HG02840 (cell line): ENCODE measurements around the gene GPC6.

Source experiments
- ATAC-seq: cut with Tn5 transposase; IDR thresholded peaks from one replicate; pipeline ENCODE4 v1.9.1; 2021; ENCODE audit warnings: mild to moderate bottlenecking, moderate library complexity, moderate number of reproducible peaks; ENCODE audit not compliant: unreplicated experiment, low FRiP score

The GPC6 gene

DNA sequence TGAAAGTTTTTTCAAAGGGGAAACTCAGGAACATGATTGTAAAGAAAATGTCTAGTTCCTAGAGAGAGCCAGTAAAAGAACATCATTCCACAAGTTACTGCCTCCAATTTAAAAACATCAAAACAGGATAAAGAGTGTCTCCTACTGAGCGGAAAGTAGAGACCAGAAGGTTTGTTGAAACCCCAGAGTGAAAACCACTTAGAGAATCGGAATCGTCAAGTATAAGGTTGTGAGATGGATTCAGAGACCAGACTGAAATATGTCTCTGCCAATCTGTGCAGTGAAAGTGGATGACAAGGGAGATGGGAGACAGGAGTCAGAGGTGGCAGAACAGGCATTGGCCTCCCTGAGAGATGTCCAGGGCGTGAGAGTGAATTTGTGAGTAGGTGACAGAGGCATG, 133.4 kb downstream of the GPC6 start:
- ATAC-seq = no peak

DNA sequence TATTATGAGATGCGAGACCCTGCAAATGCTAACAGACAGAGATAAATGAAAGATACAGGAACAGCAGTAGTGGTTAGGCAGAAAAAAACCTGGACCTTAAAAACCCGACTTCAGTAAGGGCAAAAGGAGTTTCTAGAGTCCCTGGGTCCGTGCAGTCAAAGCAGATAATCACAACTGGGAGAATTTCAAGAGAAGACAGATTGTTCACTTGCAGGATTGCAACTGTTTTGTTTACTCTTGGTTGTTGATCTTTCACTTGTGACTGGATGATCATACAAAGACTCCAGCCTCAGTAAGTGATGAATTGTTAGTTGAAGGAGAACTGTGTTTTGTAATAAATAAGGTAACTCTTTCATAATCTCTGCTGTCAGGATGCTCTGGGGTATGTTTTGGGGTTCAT, 135.1 kb downstream of the GPC6 start:
- no peak for ATAC-seq

DNA sequence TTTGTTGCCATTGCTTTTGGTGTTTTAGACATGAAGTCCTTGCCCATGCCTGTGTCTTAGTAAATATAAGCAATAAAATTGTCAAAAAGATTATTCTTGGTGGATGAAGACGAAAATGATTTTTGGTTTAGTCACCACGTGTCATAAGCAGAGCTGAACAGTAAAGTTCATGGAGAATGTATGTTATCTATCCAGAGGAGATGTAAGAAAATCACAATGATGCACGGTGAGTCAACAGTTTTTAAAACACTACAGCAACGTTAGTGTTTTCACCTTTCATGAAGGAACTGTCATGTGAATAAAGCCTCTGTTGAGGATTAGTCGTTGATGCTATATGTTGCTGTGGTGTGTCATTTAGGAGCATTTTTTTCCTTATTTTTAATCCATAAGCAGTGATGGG, 137.6 kb downstream of the GPC6 start:
- ATAC-seq = no peak

DNA sequence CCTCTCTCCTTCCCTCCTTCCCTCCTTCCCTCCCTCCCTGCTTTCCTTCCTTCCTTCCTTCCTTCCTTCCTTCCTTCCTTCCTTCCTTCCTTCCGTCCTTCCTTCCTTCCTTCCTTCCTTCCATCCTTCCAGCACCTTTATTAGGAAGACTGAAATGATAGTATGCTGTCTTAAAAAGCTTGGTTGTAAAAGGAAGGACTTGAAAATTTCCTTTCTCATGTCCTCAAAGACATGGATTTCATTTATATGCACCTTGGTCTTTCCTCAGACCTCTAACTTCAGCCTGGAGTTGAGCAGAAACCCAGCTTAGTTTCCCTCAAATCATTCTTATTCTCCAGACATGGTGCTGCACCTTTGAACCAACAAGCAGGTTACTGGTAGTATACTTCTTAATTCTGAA, 141.7 kb downstream of the GPC6 start:
- no peak for ATAC-seq

DNA sequence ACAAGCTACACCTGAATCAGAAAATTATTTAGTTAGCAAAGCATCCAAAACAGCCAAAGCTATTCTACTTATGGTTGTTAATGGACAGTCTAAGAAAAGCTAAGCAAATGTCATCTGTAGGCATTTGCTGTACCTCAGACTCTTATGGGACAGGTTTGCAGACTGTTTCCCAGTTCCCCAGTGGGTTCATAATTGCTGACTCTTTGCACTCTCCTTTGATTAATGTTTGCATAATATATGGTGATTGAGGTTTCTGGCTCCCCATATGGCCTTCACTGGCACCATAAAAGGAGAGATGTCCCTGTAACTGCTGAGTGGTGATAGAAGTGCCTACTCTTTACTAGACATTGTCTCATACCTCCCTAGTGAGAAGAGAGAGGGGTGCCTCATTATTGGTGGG, 142.1 kb downstream of the GPC6 start:
- ATAC-seq = no peak

DNA sequence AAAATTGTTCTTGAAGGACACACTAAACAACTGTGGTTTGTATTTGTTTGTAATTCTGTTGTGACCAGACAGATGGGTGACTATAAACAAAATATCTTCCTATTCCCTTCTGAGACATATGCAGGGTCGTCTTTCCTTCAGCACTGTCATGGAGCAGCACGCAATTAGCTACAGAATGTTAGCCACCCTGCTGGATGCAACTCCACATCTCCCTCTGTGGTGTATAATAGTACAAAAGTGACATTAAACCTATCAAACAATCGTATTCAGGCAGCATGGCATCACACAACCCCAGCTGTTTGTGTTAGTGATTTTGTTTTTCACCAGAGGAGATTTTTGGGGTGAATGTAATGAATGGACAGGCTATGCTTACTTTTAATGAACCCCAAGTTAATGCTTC, 146.2 kb downstream of the GPC6 start:
- no peak for ATAC-seq

DNA sequence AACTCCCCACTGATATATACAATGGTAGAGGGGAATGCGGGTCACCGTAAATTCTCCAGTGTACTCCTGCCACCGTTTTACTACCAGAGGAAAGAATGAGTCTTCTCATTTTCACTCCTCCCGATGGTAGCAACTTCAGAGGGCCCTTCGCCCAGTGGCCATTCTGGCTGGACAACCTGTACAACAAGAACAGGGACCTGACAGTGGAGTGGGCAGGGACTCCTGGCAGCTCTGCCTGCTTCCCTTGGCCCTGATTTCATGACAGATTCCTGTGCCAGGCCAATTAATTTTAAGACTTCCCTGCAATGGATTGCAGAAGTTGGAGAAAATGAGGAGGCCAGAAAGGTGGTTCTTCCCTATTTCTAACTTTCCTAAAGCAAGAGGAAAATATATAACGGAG, 148.9 kb downstream of the GPC6 start:
- ATAC-seq = no peak

DNA sequence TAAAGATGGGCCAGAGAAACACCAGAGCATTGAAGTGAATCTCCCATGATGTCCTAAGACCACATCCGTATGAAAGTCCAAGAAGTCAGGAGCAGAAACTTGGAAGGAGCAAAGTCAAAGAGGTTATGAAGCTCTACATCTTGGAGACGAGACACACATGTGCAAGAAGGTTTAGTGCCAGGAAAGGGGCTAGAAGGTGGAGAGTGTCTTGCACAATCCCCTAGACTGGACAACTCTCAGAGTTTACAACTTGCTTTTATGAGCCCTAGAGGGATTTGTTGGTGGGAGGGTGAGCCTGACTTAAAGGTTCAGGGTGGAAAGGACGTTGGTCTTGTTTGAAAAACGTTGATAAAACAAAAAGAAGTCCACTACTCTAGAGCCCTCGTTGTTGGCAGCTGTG, 150.6 kb downstream of the GPC6 start:
- no peak for ATAC-seq

DNA sequence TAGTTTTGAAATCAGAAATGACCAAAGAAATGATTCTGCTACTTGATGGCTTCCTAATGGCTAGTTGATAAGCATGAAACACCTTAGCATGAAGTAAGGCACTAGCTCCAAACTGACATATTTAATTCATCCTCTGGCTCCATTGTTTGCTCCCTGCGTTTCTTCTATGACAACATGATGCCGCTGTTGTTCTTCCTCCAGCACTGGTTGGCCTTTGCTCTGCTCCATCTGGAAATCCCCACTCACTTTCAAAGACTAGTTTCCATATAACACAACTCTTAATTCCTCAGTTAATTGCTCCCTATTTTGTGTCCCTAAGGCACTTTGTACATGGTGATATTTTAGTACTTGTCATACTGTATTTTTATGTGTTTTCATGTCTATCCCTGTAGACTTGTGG, 151.6 kb downstream of the GPC6 start:
- ATAC-seq = no peak

DNA sequence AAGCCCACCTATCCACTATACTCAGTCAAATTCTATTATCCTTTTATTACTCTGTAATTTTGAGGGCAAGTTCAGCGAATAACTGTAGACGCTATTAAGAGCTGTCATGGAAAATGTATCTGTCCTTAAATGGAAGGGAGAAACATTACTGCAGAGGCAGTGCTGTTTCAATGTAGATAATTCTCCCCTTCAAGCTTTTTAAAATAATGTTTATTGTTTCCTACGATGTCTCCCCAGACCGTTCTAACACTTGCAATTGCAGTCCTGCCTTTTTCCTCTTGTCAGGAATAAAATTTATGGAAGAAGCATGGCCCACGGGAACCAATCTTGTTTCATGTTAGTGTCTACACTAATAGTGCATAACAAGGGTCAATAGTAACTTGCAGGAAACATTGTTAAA, 159.5 kb downstream of the GPC6 start:
- ATAC-seq = no peak

DNA sequence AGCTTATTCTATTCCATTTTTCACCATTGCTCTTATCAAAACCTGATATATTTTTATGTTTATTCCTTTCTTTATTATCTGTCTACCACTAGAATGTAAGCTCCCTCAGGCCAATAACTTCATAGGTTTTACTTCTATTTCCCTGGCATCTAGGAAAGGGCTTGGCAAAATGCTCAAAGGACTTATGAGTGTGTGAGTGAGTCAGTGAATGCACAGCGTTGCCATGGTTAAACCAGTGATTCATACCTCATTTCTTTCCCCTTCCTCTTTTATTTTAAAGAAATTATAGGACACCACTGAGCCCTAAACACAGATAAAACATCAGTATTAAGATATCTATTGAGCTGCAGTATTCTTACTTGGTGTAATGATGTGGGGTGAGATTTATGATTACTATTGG, 162.1 kb downstream of the GPC6 start:
- no peak for ATAC-seq

DNA sequence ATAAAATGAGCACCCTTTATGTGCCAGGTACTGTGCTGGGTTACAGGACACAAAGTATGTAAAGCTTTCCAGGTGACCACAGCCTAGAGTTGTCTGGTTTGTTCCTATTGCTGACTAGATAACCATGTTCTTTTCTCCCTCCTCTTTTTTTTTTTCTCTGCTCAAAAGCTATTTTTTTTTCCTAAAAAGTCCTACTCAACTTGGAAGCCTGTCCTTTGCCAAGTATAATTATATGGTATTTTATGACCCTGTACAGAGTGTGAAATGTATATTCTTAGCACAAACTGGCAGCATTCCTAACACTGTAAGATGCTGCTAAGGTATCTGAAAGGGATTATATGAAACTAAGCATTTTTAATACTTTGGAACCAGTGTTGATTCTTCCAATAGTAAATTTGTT, 171.0 kb downstream of the GPC6 start:
- no peak for ATAC-seq

DNA sequence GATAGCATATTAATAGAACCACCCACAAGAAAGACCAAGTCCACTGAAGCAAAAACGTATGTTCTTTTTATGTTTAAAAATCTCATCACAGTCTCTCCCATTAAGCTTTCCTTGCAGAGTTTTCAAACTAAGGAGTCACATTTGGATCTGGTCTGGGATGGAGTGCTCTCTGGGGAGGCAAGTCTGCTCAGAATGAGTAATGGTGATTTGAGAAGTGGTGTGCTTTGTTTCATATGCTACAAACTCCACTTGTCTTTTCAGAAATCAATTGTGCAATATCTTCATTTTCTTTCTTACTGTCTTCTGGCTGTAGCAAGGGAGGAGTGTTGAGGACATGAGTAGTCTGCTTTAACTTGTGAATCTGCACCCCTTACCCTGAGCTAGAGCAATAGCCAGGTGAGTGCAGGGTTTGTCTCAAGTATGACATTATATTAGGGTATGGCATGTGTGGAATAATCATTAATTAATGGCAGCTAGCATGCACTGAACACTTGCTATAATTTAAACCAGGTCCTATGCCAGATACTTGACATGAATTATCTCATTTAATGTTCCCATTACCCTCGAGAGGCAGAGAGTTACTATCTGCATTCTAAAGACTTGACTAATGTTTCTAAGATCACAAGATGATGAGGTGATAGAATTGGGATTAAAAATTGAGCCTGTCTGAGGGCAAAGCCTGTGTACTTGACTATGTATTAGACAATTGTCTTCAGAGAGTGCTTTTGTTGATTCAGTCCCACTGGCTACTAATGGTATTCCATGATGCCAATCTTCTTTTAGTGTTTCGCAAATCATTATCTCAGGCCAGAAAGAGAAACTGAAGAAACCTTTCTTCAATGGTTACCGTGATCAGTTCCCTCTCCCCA, 171.8 kb downstream of the GPC6 start:
- no peak for ATAC-seq

DNA sequence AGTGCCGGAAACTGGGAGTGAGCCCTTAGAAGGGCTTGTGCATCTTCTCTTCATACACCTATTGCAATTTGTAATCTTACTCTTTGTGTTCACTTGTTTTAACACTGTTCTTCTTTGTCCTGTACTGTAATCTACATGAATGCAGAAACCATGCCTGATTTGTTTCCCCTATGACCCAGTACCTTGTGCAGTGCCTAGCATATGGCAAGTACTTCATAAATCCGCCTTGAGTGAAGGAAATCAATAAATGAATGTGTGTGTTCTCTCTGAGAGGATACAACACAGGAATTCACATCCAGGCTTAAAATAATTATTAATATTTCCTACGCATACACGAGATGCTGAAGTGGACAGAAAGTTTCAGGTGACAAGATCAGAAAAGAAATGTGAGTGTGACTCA, 172.6 kb downstream of the GPC6 start:
- ATAC-seq = no peak

DNA sequence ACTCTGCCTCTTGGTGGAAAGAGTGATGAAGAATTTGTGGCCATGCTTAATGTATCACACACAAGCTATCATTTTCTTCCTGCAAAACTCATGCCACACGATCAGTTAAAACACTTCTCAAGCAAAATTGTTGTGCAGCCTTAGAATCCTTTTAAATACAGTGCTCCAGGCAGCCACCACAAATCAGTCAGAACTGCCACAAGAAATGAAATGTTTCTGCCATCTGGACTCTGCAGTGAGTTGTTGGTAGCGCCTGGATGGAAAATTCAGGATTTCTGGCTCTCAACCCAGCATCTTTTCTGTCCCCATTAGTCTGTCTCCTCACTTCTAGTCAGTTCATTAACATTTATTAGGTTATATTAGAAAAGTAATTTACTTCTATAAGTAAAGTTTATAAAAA, 179.5 kb downstream of the GPC6 start:
- no peak for ATAC-seq

DNA sequence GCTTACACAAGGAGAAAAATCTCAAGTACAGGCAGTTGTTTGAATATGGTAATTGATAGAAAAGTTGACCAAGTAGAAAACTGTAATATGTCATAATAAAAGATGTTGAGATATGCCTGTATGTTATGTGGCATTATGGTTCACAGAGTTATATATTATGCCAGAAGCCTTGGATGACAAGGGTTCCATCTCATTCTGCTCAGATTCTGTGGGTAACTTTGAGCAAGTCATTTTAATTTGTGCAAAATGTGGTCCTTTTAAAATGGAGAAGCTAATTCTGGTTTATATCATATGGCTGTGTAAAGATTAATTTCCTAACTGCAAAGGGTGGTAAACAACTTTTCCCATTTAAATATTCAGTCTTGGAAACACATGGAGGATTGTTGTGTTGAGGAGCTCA, 180.9 kb downstream of the GPC6 start:
- no peak for ATAC-seq

DNA sequence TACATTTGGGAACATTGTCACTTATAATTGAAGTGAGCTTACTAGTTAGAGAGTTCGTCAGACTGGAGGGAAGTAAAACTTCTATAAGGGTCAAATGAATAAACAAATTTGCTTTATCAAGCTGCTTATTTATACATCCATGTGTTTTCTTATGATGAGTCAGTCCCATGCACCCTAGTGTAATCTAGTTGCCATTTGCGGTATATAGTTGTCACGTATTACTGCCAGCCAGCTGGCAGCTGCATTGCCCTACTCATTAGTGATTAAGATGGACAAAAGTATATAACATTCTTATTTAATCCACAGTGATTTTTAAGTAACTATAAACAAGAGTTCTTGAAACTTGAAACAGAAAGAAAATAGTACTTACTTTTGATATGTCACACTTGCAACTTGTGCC, 182.4 kb downstream of the GPC6 start:
- no peak for ATAC-seq

DNA sequence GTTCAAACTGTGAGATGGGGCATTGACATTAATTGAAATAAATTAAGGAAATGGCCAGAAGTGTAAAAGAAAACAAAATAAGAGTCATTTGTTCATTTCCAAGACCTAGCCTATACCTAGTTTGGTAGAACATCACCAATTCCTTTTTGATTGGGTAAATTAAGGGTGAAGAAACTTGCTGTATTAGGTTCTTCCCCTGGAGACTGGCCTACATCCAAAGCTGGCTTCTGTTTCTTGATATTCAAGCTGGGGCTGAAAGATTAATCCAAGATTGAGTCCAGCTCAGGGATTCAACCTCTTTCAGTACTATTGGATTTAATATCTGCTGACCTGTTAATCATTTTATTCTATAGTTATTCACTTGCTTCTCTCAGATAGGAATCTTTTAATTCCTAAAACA, 183.2 kb downstream of the GPC6 start:
- ATAC-seq = no peak

DNA sequence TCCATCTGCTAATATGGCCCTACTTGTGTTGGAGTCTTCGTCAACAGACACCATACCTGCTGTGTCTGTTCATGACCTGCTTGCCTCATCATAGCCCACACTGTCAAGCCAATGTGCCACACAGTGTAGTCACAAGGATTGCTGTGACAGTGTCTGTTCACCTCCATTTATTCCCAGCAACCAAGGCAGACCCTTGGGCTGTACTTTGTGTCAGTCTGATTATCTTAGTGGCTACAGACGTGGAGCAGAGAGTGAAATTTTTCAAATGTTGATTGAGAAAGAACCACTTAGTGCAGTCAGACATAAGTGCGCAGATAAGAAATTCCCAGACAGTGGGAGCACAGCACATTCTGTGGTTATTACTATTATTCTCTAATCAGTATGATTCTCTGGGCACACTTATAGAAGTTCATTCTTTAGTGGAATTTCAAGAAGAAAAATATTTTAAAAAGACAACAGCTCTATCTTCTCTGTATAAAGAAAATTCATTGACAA, 184.6 kb downstream of the GPC6 start:
- no peak for ATAC-seq

DNA sequence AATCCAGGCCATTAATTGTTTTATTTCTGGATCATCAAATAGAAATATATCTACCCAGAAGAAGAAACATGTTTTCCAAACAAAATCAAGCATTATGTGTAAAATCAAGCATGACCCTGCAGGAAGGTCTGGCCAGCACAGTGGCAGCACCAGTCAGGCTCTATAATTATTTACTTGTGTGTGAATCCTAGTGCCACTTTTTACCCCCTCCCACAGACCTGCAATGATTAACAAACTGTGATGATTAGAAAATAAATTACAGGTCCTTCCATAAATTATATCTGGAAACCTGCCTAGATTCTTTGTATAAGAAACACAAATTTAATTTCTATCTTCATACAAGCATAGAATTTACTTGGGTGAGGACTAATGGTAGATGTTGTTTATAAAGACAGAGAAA, 186.1 kb downstream of the GPC6 start:
- no peak for ATAC-seq

DNA sequence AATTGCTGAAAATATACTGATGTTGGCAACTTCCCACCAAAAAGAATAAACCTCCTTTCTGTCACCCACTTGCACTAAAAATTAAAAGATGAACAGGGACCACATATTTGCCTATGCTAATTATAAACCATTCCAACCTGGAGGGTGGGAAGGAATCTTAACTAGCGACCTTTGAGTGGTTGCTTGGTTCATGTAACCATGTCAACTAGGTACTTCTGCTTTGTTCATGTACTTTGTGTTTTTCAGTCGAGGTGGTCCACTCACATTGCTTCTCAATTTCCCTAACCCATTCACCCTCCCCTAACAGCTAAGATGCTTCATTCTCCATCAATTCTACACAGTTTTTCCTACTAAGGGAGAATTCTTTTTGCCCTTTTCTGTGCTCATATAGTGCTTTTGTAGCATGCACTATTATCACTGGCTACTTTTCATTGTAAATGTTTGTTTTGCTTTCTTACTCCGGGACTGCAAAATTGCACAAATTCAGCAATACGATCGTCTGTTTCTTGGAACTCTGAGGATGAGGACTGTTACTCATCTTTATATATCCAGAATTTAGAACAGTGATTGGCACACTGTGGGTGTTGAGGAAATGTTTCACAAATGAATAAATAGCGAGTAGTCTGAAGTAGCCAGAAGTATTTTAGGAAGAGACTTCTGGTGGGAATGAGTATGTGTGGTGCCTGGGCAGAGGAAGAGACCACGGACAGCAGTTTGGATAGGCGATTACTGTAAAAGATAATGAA, 187.5 kb downstream of the GPC6 start:
- no peak for ATAC-seq
